GM18508 (cell line): ENCODE results near the gene C4orf50.
"Not testable (repeated sequence)": the region's sequence is repeated elsewhere in the genome, so short reads cannot be mapped to it uniquely, and the experiment has no call there.

Experiments
- ATAC-seq: cut with Tn5 transposase; IDR thresholded peaks from one replicate; pipeline ENCODE4 v1.9.1; 2021; ENCODE audit warnings: moderate number of reproducible peaks; ENCODE audit not compliant: insufficient read depth, unreplicated experiment

The C4orf50 gene

DNA sequence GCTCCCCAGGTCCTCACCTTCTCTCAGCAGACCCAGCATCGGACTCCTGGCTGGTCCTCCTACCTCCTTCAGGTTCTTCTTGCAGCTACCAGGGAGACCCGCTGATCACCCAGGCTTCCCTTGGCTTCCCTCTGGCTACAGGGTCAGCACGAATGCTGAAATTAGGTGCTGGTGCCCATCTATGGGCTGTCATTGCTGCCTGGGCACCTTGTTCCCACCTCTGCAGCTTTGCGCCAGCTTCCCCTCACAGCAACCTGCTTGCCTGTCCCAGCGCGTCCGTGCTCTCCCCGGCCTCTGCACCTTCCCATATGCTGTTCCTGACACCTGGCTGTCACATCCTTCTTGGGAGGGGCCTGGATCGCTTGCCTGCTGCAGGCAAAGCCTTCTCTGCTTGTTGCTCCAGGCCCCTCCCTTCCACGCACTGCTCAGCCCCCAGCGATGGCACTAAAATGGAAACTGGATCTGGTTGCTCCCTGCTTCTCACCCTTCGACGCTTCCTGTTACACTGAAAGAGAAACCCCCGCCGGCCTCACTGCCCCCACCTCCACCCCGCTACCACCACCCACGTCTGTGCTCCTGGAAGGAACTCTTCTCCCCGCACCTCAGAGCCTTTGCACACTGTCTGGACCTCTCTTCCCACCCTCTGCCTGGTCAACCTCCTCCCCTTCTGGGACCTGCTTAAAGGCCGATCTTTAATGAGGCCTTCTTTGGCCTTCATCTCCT is 22.2 kb downstream of the C4orf50 start:
- no peak for ATAC-seq

DNA sequence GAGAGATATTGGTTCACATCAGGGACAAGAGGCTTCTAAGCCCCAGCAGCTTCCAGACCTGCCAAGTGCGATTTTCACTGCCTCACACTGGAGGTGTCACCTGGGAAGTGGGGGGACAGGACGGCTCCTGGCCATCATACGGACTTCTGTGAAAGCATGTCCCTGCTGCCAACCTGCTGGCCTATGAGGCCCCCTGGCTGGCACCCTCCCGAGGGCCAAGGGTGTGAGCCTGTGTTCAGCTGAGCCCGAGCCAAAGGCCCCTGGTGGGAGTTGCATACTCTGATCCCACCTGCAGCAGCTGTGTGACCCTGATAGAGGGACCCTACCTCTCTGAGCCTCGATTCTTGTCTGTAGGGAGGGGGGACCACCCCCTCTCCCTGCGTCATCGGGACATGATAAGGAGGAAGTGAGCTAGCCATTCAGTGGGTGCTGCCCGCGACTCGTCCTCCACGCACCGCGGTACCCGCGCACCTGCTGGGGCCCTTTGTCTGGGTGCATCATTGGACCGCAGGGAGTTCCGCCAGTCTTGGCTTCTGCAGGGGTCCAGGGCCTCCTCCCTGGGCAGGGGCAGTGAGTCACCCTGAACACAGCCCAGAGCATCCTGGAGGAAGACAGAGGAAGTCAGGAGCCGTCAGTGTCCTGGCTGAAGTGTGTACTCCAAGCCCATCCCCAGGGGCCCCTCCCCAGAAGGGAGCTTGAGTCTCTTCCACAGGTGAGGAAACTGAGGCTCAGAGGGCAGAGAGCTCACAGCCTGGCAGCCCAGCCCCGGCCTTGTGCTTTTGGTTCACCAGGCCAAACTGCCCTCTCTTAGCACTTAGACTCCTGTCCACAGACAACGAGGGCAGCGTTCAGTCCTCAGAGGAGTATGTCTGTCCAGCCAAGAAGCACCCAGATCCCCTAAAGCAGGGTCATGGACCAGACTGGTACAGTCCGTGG is 24.1 kb downstream of the C4orf50 start:
- ATAC-seq = no peak

DNA sequence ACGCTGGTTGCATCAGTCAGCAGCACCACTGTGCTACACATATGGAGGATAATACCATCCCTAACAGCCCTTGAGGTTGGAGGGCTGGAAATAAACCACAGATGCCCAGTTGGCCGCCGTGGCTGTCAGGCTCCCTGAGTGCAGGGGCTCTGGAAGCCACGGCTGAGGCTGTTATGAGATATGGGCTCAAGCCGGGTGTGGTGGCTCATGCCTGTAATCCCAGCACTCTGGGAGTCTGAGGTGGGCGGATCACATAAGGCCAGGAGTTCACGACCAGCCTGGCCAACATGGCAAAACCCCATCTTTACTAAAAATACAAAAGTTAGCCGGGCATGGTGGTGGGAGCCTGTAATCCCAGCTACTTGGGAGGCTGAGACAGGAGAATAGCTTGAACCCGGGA is 24.9 kb downstream of the C4orf50 start:
- ATAC-seq = not testable (repeated sequence)

DNA sequence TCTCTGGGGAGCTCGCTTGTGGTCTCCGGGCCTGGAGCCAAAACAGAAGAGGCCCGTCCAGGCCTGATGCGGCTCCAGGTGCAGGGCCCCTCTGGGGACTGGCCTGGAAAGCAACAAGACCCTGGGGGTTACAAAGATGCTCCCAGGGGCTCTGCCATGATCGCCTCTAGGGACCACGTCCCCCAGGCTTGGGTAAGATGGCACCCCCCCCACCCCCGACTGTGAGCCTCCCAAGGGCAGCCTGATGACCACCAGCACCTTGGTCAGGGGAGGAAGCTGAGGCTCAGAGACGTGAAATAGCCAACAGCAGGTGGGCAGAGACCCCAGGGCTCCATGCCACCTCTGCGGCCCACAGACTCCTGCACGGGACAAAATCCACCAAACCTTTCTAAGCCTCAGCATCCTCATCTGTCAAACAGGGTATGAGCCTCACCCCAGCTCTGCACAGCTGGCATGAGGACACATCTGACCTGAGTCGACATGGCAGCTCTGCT is 25.4 kb downstream of the C4orf50 start:
- no peak for ATAC-seq

- ATAC-seq = no peak
Measured at GRCh38 chr4:5992171-5992827, 25.9 kb downstream of the C4orf50 start.

DNA sequence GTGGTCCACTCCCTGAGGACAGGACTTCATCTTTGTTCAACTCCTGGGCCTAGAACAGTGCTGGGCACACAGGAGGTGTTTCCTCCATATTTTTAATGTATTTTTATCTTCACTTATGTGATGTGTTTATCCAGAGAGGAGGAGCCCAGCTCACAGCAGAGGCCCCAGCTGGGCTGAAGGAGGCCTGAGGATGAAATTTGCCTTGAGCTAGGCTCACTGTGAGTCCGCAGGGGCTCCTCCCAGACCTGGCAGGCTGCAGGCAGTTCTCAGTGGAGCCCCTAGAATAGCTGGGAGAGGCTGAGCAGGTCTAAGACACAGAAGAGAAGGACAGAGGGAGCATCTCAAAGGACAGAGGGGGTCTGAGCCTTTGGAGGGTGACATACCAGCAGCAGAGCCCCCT is 26.8 kb downstream of the C4orf50 start:
- ATAC-seq = no peak

- no peak for ATAC-seq
Measured at GRCh38 chr4:5990446-5991160, 27.6 kb downstream of the C4orf50 start.

- no peak for ATAC-seq
Measured at GRCh38 chr4:5989236-5990225, 28.7 kb downstream of the C4orf50 start.

DNA sequence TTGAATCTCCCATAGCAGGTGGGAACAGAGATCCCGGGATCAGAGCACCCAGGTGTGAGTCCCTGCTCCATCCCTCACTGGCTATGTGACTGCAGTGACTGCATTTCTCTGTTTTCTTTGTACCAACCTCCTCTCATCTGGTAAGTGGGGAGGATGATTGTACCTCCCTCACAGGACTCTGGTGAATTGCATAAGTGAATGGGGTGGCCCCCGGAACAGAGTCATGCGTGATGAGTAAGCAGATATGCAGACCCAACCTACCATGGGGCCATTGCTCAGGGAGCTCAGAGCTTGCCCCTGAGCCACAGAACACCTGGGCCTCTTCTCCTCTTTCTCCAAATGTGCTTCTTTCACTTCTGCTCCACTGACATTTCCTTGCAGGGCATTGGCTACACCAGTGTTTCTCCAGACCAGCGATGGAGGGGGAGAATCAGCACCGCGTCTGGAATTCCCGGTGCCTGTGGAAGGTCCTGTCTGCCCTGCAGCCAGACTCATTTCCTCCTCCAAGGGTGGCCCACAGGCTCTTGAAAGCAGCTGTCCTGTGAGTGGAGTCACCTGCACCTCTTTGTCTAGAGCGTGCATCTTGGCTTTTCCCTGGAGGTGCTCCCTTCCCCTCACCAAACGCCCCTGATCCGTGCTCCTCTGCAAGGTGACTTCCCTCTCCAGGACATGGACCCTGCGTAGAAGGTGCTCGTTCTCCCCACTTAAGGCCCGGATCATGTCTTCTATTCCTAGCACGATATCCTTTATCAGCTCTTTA is 30.0 kb downstream of the C4orf50 start:
- no peak for ATAC-seq

DNA sequence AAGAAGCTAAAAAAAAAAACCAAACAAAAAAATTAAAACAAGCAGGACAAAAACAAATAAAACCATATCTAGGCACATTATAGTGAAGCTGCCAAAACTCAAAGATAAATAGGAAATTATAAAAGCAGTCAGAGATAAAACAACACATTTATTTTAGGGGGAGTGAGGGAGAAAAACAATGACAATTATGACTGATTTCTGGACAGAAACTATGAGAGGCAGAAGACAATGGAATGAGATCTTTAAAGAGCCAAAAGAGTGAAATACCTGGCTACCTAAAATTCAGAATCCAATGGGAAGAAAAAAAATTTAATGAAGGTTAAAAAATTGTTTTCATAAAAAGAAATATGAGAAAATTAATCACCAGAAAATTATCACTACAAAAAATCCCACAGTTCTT is 33.4 kb downstream of the C4orf50 start:
- no peak for ATAC-seq

DNA sequence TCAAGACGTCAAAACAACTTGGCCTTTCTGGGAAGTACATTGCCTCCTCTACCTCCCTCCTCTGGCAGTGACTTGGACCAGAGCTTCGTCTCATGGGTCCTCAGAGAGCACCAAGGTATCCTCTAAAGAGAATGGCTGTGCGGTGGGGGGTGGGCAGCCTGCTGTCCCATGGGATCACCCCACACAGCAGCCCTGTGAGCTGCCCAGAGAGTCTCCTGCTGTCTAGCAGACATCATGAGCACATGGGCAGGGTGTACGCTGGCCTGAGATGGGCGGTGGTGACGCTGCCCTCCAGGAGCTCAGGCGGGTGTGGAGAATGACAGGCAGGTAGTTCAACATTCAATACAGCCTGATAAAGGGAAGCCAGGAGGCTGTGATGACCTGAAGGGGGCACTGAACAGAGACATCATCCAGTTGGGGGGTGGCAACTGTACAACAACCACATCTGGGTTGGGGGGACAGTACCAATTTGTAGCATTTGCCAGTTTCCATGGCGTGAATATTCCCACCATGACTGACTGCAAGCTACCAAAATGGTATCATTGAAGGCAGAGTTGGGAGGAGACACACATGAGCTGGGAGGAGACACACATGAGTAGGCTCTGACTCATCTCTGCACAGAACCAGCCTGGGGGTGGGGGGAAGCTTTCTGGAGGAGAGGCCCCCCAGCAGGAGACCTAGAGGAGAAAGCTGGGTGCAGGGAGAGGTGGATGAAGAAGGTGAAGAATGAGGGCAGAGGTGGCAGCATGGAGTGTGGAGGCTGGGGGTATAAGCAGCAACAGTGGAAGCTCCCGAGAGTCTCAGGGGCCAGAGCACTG is 35.9 kb downstream of the C4orf50 start:
- ATAC-seq = no peak

DNA sequence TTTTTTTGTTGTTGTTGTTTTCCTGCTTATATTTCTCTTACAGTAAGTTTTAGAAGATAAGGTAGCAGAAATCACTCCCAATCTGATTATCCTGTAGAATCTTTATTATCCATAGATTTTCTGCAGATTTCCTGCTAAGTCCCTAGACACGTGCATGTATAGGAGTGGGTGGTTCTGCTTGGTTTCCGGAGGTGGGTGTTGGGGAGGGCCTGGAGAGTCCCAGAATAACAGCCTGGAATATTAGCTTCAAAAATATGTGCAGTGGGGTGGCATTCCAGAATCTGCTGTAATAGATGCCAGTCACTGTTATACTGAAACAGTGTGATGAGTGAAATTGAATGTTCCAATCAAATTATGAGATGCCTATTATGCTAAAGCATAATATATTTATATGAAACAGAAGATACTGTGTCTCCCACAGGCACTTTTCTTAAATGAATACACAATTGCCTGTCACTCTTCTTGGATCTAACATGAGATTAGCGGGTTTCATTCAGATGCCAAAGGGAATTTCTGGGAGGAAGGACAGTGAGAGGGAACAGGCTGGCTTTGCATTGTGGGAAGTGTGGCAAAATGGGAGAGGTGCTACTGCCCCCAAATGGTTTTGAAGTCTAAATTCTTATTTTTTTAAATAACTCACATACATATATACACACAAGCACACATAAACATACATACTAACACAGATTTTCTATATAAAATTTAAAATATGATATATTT is 37.6 kb downstream of the C4orf50 start:
- no peak for ATAC-seq

- no peak for ATAC-seq
Measured at GRCh38 chr4:5979981-5980380, 38.2 kb downstream of the C4orf50 start.

- ATAC-seq = no peak
Measured at GRCh38 chr4:5976921-5977320, 41.3 kb downstream of the C4orf50 start.

- no peak for ATAC-seq
Measured at GRCh38 chr4:5976431-5976830, 41.8 kb downstream of the C4orf50 start.

DNA sequence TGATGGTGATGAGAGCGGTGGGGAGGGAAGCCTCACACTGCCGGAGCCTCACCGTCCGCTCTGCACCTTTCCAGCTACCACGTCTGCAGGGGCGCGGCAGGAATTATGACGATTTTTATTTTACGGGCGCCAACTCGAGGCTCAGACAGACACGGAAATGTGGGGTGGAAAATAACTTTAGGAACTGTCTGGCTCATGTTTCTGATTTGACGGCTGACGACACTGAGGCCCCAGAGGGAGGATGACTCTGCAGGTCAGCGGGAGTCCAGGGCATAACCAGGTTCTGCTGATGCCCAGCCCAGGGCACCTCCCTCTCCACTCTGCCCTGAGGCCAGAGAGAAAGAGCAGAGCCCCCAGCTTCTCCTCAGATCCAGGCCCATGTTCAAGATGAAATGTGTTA is 43.9 kb downstream of the C4orf50 start:
- ATAC-seq = no peak
